ES-I3 (cell line): ENCODE measurements around the gene CBX1.
"Not testable (repeated sequence)": the region's sequence is repeated elsewhere in the genome, so short reads cannot be mapped to it uniquely, and the experiment has no call there.

ENCODE experiments used
- H3K36me3 ChIP-seq: 2 replicates; pipeline ENCODE4 v1.6.1; 2013; ENCODE audit warnings: mild to moderate bottlenecking, low read length, control low read depth, moderate library complexity; ENCODE audit not compliant: insufficient read depth
- H3K4me1 ChIP-seq: 2 replicates; pipeline ENCODE4 v1.6.1; 2013; ENCODE audit warnings: mild to moderate bottlenecking, control low read depth, low read length; ENCODE audit not compliant: insufficient read depth
- H3K9ac ChIP-seq: 2 replicates; pipeline ENCODE4 v1.6.1; 2013; ENCODE audit warnings: low read depth, mild to moderate bottlenecking, low read length, moderate library complexity
- H3K9me3 ChIP-seq: 2 replicates; pipeline ENCODE4 v1.6.1; 2013; ENCODE audit warnings: mild to moderate bottlenecking, low read length, moderate library complexity; ENCODE audit not compliant: control insufficient read depth, insufficient read depth

CBX1 gene

DNA sequence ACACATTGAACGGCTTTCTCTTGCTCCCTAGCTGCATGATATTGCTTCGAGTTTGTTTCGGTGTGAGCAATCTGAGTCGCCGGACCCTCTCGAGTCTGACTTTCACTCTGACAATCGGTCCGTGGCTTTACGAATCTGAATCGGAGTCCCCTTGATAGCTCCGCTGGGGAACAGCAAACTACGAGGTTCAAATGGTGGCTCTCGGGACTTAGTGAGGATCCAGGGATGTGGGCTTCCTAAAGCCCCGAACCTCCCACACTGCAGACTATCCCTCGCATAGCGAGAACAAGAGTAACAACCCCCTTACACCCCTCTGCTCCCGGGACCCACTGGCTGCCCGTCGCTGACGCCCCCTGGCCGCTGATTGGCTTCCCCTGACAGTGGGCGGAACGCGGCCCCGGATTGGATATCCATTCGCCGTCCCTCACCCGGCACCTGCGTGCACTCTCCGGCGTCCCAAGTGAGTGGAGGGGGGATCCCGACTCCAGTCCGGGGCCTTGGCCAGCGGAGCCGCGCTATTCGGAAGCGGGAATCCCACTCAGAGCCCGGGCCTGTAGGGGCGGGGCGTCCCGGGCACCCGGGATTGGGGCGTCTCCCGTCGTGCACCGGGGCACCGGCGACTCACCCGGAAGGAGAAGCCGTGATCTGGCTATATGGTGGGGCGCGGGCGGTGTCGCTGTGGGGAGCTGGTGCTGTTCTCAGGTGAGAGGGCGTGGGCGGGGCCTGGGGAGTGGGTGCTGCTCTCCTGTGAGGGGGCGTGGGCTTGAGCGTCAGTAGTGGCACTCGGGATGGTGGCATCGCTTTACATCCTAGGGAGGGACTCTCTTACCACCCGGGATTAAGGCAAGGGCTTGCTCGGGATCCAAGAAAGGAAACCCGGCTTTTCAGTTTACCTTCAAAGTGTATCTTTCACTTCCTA, 6.1 kb upstream of the CBX1 start, which contains the start of gene SNX11:
SNX11 (plus strand) TSS at position 630 of the 919 bp plus-strand sequence. CDS start 4,278 bp downstream, outside the sequence.
- Histone ChIP-seq H3K9me3 (no peaks in the 10 kb centered on the region), H3K4me1 (0 out of 2 replicates have a peak, but pooled peaks cover 5% of the 10 kb centered on the region), H3K9ac (peak within 1 kb of the TSS; percentile 94), H3K36me3 (no peaks in the 10 kb centered on the region)

DNA sequence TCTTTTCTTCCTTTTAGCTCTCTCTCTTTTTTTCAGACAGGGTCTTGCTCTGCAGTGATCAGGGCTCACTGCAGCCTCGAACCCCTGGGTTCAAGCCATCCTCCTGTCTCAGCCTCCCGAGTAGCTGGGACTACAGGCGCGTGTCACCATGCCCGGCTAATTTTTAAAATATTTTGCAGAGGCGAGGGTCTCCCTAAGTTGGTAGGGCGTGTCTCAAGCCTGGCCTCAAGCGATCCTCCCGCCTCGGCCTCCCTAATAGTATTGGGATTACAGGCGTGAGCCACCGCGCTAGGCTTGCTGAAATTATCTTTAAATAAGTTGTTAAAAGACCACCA, 5.5 kb upstream of the CBX1 start:
- no peaks in the 10 kb centered on the region for H3K36me3 ChIP-seq
- H3K9ac ChIP-seq: peak overlapping the region; percentile 94
- 0 out of 2 replicates have a peak, but pooled peaks cover 5% of the 10 kb centered on the region for H3K4me1 ChIP-seq
- no peaks in the 10 kb centered on the region for H3K9me3 ChIP-seq

DNA sequence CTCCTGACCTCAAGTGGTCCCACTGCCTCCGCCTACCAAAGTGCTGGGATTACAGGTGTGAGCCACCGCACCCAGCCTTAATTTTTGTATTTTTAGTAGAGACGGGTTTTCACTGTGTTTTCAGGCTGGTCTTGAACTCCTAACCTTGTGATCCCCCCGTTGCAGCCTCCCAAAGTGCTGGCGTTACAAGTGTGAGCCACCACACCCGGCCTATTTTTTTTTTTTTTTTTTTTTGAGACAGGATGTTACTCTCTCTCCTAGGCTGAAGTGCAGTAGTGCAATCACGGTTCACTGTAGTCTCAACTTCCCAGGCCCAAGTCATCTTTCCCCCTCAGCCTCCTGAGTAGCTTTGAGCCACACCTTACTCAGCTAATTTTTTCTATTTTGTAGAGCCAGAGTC, 3.2 kb upstream of the CBX1 start:
- Histone ChIP-seq H3K9ac (no peak overlapping the region), H3K36me3 (no peaks in the 10 kb centered on the region), H3K9me3 (no peaks in the 10 kb centered on the region), H3K4me1 (no peaks in the 10 kb centered on the region)

DNA sequence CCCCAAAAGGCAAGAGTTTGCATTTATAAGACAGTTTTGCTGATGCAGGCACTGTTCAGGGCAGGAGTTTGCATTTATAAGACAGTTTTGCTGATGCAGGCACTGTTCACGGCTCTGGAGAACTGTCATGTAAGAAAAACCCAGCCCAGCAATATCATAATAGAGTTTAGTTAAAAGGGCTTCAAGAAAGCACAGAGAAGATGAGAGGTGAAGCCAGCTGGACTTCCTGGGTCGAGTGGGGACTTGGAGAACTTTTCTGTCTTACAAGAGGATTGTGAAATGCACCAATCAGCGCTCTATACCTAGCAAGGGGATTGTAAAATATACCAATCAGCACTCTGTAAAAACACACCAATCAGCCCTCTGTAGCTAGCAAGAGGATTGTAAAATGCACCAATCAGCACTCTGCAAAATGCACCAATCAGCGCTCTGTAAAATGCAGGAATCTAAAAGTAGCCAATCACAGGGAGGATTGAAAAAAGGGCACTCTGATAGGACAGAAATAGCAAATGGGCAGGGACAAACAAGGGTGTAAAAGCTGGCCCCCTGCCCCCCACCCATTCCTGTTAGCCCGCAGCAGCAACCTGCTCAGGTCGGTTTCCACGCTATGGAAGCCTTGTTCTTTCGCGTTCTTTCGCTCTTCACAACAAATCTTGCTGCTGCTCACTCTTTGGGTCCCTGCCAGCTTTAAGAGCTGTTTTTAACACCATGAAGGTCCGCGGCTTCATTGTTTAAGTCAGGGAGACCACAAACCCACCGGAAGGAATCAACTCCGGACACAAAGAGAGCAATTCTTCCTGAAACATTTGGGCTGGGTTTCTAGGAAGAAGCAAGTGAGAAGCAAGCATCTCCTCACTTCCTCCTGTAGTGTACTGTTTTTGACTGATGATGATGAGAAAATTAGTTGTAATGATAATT, 1.8 kb upstream of the CBX1 start:
- H3K4me1 ChIP-seq: no peaks in the 10 kb centered on the region
- H3K9me3 ChIP-seq: no peaks in the 10 kb centered on the region
- no peaks in the 10 kb centered on the region for H3K36me3 ChIP-seq
- H3K9ac ChIP-seq: no peak overlapping the region

DNA sequence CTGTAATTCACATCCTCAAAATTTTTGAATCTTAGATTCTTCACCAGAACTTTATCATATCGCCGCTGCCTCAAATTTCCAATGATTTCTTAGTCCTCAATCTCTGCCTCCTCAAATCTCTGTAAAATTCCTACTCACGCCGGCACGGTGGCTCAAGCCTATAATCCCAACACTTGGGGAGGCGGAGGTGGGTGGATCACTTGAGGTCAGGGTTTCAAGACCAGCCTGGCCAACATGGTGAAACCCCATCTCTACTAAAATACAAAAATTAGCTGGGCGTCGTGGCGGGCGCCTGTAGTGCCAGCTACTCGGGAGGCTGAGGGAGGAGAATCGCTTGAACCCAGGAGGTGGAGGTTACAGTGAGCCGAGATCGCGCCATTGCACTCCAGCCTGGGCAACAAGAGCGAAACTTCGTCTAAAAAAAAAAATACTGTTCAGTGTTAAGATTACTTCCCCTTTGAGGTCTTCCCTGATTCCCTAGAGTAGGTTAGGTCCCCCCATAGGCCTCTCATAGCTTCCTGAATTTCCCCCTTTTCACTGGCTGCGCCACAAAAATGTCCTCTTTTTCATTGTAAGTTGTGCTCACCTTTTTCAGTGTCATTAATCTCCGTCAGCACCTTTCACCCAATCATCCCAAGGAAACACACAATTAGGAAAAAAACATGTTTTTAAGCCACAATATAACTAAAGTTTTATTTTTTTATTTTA, 919 bp upstream of the CBX1 start:
- no peaks in the 10 kb centered on the region for H3K9me3 ChIP-seq
- no peaks in the 10 kb centered on the region for H3K4me1 ChIP-seq
- no peaks in the 10 kb centered on the region for H3K36me3 ChIP-seq
- H3K9ac ChIP-seq: peak overlapping the region; percentile 97

DNA sequence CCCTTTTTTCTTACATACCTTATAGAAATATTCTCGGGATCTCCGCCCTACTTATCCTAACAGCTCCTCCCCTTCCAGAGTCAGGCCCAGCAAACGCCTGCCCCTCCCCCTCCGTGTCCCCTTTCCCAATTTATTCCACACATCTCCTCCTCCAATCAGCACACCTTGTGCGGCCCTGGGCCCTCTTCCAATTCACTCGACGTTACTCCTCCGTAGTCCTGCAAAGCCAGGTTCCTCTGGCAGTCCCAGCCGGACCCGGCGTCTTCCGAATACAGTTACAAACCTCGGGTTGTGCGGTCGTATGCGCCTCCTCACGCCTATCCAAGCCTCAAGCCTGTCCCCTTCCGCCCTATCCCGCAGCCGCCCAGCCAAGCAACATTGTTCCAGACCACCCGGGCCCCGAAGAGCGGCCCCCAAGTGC, 677 bp downstream of the CBX1 start:
- no peaks in the 10 kb centered on the region for H3K9me3 ChIP-seq
- no peaks in the 10 kb centered on the region for H3K4me1 ChIP-seq
- no peaks in the 10 kb centered on the region for H3K36me3 ChIP-seq
- peak overlapping the region; percentile 97 for H3K9ac ChIP-seq

DNA sequence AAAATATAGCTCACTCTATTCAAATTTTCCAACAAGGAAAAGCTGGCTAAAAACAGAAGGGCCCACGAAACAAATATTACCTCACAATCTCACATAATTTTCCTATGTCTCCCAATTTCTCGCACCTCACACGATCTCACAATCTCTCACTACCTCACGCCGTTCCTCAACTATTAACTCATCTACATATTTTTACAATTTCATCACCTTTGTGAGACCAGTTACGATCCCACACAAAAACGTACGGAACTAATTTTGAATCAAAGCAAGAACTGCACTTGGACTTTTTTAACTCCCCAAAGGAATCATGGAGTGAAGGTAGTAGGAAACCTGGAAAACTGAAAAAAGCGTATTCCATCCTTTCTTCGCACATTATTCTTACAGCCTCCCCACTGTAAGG, 1.1 kb downstream of the CBX1 start:
- peak overlapping the region; percentile 97 for H3K9ac ChIP-seq
- no peaks in the 10 kb centered on the region for H3K9me3 ChIP-seq
- no peaks in the 10 kb centered on the region for H3K36me3 ChIP-seq
- no peaks in the 10 kb centered on the region for H3K4me1 ChIP-seq

DNA sequence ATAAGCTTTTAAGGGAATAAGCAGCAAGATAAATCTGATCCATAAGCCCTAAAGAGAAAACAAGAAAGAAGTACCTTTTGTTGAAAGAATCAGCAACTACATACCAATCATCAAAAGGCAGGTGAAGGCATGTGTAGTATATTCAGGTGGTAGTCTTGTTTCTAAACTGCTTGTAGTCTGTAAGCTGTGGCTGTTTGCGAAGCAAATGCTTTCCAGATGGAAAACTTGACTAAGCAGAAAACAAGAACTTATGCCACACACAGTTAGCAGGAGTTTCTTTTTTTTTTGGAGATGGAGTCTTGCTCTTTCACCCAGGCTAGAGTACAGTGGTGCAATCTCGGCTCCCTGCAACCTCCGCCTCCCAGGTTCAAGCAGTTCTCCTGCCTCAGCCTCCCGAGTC, 5.7 kb downstream of the CBX1 start:
- H3K9me3 ChIP-seq: no peaks in the 10 kb centered on the region
- H3K4me1 ChIP-seq: peaks cover 6% of the 10 kb centered on the region; the same call in 1 of the 2 replicates
- H3K9ac ChIP-seq: no peak overlapping the region
- H3K36me3 ChIP-seq: peaks cover 11% of the 10 kb centered on the region

DNA sequence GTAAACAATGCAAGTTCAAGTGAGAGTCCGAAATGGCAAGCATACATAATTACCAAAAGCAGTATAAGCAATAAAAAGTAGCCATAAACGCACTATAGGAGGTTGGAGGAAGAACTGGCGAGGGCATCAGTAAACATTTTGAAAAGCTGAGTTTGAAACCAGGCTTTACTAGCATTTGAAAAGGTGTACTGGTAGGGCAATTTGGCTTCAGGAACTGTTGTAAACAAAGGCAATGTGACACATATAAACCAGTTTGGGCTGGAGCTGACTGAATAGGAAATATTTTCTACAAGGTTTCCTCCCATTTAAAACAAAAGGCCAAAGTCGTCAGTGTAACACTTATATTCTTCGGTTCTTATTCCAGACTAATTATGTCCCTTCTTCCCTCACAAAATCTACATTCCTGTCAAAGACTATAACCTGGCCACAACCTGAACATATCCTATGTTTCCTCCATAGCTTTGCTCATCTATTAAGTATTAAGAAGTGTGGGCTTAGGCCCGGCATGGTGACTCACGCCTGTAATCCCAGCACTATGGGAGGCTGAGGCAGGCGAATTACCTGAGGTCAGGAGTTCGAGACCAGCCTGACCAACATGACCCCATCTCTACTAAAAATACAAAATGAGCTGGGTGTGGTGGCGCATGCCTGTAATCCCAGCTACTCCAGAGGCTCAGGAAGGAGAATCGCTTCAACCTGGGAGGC, 7.8 kb downstream of the CBX1 start:
- Histone ChIP-seq H3K36me3 (peaks cover 11% of the 10 kb centered on the region), H3K9ac (no peak overlapping the region)

DNA sequence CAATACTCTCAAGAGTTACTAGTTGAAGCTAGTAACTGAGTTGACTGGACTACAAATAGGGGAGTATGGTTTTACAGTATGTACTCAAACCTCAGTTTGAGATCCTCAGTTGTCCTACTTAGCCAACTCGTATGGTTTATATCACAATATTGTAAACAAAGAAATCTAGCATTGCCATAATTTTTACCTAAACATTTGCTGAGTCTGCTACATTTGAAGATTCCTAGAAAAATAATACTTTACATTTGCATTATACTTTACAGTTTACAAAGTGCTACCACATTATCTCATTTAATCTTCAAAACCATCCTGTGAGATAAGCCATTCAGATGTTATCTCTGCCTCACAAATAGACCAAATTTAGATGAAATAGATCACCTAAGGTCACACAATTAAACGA, 16.3 kb downstream of the CBX1 start:
- Histone ChIP-seq H3K4me1 (no peaks in the 10 kb centered on the region), H3K9ac (no peak overlapping the region), H3K9me3 (no peaks in the 10 kb centered on the region), H3K36me3 (no peaks in the 10 kb centered on the region)

More for the DNA sequence above, 7.8 kb downstream of the CBX1 start:
- Histone ChIP-seq H3K9me3 (no peaks in the 10 kb centered on the region), H3K4me1 (peaks cover 6% of the 10 kb centered on the region; the same call in 1 of the 2 replicates)

DNA sequence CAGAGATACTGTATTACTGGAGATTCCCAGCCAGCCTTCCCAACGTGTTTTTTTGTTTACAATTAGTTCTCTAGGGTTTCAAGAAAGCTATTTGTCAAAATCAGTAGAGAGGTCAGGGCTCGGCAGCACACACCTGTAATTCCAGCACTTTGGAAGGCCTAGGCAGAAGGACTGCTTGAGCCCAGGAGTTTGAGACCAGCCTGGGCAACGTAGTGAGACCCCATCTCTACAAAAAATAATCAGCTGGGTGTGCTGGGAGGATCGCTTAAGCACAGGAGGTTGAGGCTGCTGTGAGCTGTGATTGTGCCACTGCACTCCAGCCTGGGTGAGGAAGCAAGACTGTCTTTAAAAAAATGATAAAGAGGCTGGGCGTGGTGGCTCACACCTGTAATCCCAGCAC, 19.4 kb downstream of the CBX1 start:
- H3K9ac ChIP-seq: no peak overlapping the region

DNA sequence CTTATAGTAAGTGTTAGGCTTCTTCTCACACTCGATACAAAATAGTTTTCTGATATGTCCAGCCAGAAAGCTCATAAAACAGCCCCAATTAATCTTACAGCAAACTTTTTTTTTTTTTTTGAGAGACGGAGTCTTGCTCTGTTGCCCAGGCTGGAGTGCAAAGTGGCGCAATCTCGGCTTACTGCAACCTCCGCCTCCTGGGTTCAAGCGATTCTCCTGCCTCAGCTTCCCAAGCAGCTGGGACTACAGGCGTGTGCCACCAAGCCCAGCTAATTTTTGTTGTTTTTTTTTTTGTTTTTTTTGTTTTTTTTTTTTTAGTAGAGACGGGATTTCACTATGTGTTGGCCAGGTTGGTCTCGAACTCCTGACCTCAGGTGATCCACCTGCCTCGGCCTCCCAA, 24.1 kb downstream of the CBX1 start:
- peaks cover 17% of the 10 kb centered on the region for H3K36me3 ChIP-seq
- H3K9ac ChIP-seq, H3K4me1 ChIP-seq, H3K9me3 ChIP-seq: not testable (repeated sequence)

More for the DNA sequence above, 19.4 kb downstream of the CBX1 start:
- Histone ChIP-seq H3K9me3 (no peaks in the 10 kb centered on the region), H3K36me3 (no peaks in the 10 kb centered on the region), H3K4me1 (no peaks in the 10 kb centered on the region)

DNA sequence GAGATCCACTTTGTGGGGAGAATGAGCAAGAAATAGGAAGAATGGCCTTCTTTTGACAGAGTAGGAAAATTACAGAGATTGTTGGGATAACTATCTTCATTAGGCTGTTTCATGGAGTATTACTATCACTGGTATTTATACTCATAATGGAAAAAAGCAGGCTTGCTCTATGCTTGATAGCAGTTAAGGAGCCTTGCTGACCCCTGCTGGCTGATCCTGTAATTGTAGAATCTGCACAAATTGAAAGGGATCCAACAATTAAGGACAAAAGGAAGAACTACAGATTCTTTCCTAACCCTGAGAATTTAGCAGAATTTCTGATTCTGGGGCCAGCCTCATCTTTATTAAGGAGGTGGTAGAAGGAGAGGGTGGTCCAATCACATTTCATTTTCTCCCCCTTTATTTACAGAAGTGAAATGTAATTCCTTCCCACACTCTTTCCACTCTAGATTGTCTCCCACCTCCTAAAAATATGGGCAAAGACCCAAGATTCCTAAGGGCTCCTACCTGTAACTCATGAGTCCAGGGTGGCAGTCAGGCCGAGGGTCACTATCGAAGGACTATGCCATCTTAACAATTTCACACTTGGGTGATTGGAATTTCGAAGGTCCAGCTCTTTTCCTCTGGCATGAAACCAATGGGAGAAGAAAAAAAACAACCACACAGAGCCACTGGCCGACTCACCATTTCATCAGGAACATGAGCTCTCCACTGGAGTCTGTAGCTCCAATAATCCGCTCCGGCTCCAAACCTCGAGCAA, 26.8 kb downstream of the CBX1 start:
- no peaks in the 10 kb centered on the region for H3K4me1 ChIP-seq
- H3K9ac ChIP-seq: no peak overlapping the region
- no peaks in the 10 kb centered on the region for H3K9me3 ChIP-seq
- H3K36me3 ChIP-seq: peaks cover 21% of the 10 kb centered on the region
